HL-60 (cell line): ENCODE data around the gene ATP6V1F.
A peak's percentile ranks its signal among the peaks of the same experiment; 100 is the strongest.

Experiments
- DNase-seq, 2 experiments: peaks; one replicate each; pipeline ENCODE4 v3.0.0-alpha.2; 2010 to 2020; ENCODE audit warnings: low read depth in 1 of 2, low spot score in 1 of 2
- H3K27ac ChIP-seq: fragments of 250-450 bp; sonication (Bioruptor Pico); replicated peaks from 2 replicates; pipeline ENCODE4 v1.5.1; 2020; ENCODE audit warnings: mild to moderate bottlenecking, moderate library complexity
- H3K27me3 ChIP-seq: fragments of 250-450 bp; sonication (Bioruptor Pico); 2 replicates; pipeline ENCODE4 v1.5.1; 2021; ENCODE audit warnings: mild to moderate bottlenecking, moderate library complexity; ENCODE audit not compliant: insufficient read depth, poor library complexity, severe bottlenecking
- H3K4me3 ChIP-seq: replicated peaks from 2 replicates; pipeline ENCODE4 v1.5.1; 2011; ENCODE audit warnings: mild to moderate bottlenecking, control low read depth, low read length; ENCODE audit not compliant: insufficient read depth
- GABPA ChIP-seq: IDR thresholded peaks from 2 replicates; pipeline ENCODE4 v1.6.1; 2012; ENCODE audit warnings: low read depth
- POLR2AphosphoS5 ChIP-seq: IDR thresholded peaks from 2 replicates; pipeline ENCODE4 v1.6.1; 2012; ENCODE audit warnings: low read depth
- SPI1 ChIP-seq: IDR thresholded peaks from 2 replicates; pipeline ENCODE4 v1.6.1; 2012; ENCODE audit warnings: low read depth, mild to moderate bottlenecking, borderline replicate concordance
- TF ChIP-seq, protein P1 (sequence below): IDR thresholded peaks from 2 replicates; pipeline ENCODE4 v1.6.1; 2012; ENCODE audit warnings: low read depth; ENCODE audit not compliant: insufficient replicate concordance
- TF ChIP-seq, protein P2 (sequence below): IDR thresholded peaks from one replicate; pipeline ENCODE4 v1.5.1; 2011; ENCODE audit warnings: low read length, control low read depth, inconsistent platforms; ENCODE audit not compliant: insufficient read depth

ATP6V1F gene

GRCh38 chr7:128883622-128884448, 21.2 kb downstream of the ATP6V1F start:
- Histone ChIP-seq H3K4me3 (peak overlapping the region; percentile 46), H3K27ac (no peak overlapping the region; the same call in 1 of the 2 replicates), H3K27me3 (no peaks in the 10 kb centered on the region)
- TF ChIP-seq, protein P1, sequence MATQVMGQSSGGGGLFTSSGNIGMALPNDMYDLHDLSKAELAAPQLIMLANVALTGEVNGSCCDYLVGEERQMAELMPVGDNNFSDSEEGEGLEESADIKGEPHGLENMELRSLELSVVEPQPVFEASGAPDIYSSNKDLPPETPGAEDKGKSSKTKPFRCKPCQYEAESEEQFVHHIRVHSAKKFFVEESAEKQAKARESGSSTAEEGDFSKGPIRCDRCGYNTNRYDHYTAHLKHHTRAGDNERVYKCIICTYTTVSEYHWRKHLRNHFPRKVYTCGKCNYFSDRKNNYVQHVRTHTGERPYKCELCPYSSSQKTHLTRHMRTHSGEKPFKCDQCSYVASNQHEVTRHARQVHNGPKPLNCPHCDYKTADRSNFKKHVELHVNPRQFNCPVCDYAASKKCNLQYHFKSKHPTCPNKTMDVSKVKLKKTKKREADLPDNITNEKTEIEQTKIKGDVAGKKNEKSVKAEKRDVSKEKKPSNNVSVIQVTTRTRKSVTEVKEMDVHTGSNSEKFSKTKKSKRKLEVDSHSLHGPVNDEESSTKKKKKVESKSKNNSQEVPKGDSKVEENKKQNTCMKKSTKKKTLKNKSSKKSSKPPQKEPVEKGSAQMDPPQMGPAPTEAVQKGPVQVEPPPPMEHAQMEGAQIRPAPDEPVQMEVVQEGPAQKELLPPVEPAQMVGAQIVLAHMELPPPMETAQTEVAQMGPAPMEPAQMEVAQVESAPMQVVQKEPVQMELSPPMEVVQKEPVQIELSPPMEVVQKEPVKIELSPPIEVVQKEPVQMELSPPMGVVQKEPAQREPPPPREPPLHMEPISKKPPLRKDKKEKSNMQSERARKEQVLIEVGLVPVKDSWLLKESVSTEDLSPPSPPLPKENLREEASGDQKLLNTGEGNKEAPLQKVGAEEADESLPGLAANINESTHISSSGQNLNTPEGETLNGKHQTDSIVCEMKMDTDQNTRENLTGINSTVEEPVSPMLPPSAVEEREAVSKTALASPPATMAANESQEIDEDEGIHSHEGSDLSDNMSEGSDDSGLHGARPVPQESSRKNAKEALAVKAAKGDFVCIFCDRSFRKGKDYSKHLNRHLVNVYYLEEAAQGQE = no peak
- TF ChIP-seq, protein P2, sequence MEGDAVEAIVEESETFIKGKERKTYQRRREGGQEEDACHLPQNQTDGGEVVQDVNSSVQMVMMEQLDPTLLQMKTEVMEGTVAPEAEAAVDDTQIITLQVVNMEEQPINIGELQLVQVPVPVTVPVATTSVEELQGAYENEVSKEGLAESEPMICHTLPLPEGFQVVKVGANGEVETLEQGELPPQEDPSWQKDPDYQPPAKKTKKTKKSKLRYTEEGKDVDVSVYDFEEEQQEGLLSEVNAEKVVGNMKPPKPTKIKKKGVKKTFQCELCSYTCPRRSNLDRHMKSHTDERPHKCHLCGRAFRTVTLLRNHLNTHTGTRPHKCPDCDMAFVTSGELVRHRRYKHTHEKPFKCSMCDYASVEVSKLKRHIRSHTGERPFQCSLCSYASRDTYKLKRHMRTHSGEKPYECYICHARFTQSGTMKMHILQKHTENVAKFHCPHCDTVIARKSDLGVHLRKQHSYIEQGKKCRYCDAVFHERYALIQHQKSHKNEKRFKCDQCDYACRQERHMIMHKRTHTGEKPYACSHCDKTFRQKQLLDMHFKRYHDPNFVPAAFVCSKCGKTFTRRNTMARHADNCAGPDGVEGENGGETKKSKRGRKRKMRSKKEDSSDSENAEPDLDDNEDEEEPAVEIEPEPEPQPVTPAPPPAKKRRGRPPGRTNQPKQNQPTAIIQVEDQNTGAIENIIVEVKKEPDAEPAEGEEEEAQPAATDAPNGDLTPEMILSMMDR = peak; percentile 62
- DNase-seq = peak; percentile 62 to 83

GRCh38 chr7:128884561-128885369, 22.1 kb downstream of the ATP6V1F start:
- Histone ChIP-seq H3K27me3 (peaks cover 4% of the 10 kb centered on the region), H3K4me3 (no peak overlapping the region), H3K27ac (no peak overlapping the region)
- TF ChIP-seq, protein P2 = no peak
- TF ChIP-seq POLR2AphosphoS5 (no peak), SPI1 (no peak), GABPA (no peak)
- TF ChIP-seq, protein P1 = no peak
- no peak for DNase-seq

GRCh38 chr7:128885370-128886187, 22.9 kb downstream of the ATP6V1F start:
- Histone ChIP-seq H3K27me3 (peaks cover 8% of the 10 kb centered on the region), H3K27ac (no peak overlapping the region), H3K4me3 (no peak overlapping the region)
- no peak for DNase-seq
- TF ChIP-seq GABPA = no peak
- TF ChIP-seq, protein P2 = no peak
- TF ChIP-seq, protein P1 = no peak
- no peak for TF ChIP-seq POLR2AphosphoS5
- TF ChIP-seq SPI1 = no peak
